Astrocyte (in vitro differentiated cells and primary cell): ENCODE measurements around the gene TTC33. TPM values are rescaled to one million over a fixed set of nuclear protein-coding genes. Genes with fewer than 3 reads are reported as not detected.

Experiments used
- DNase-seq: peaks from one replicate; pipeline ENCODE4 v3.0.0-alpha.2; 2010; ENCODE audit warnings: low read depth
- FAIRE-seq: peaks from 2 replicates; lab custom pipeline; 2011; peaks lifted over from hg19 to GRCh38; lab: Jason Lieb, UNC
- H2AFZ ChIP-seq: 2 replicates; pipeline ENCODE4 v1.6.0; 2012; ENCODE audit warnings: low read depth, low read length, inconsistent platforms
- H3K27ac ChIP-seq: 2 replicates; pipeline ENCODE4 v1.5.1; 2011; ENCODE audit warnings: low read depth, low read length, inconsistent platforms
- H3K27me3 ChIP-seq: 2 replicates; pipeline ENCODE4 v1.6.0; 2011; ENCODE audit warnings: low read length, inconsistent platforms; ENCODE audit not compliant: insufficient read depth
- H3K36me3 ChIP-seq: 2 replicates; pipeline ENCODE4 v1.5.1; 2011; ENCODE audit warnings: low read length, inconsistent platforms; ENCODE audit not compliant: insufficient read depth
- H3K4me1 ChIP-seq: 2 replicates; pipeline ENCODE4 v1.5.1; 2011; ENCODE audit warnings: low read length, inconsistent platforms; ENCODE audit not compliant: insufficient read depth
- H3K4me2 ChIP-seq: 2 replicates; pipeline ENCODE4 v1.6.0; 2012; ENCODE audit warnings: low read length, inconsistent platforms
- H3K4me3 ChIP-seq: 2 replicates; pipeline ENCODE4 v1.5.1; 2011; ENCODE audit warnings: low read depth, mild to moderate bottlenecking, low read length, inconsistent platforms; ENCODE audit not compliant: insufficient read depth
- H3K79me2 ChIP-seq: 2 replicates; pipeline ENCODE4 v1.6.0; 2012; ENCODE audit warnings: mild to moderate bottlenecking, low read length, inconsistent platforms; ENCODE audit not compliant: insufficient read depth
- H3K9ac ChIP-seq: 2 replicates; pipeline ENCODE4 v1.6.0; 2012; ENCODE audit warnings: mild to moderate bottlenecking, low read length, inconsistent platforms
- H3K9me3 ChIP-seq: 2 replicates; pipeline ENCODE4 v1.5.1; 2012; ENCODE audit warnings: low read depth, mild to moderate bottlenecking, low read length, inconsistent platforms; ENCODE audit not compliant: insufficient read depth
- H4K20me1 ChIP-seq: 2 replicates; pipeline ENCODE4 v1.6.0; 2012; ENCODE audit warnings: low read length, inconsistent platforms; ENCODE audit not compliant: insufficient read depth
- H3K27ac Mint-ChIP-seq: one replicate; pipeline ENCODE4 v1.8.0; 2021; ENCODE audit warnings: mild to moderate bottlenecking, mixed read lengths; ENCODE audit not compliant: unreplicated experiment
- H3K27me3 Mint-ChIP-seq: one replicate; pipeline ENCODE4 v1.8.0; 2021; ENCODE audit warnings: low read depth, mixed read lengths; ENCODE audit not compliant: unreplicated experiment
- H3K36me3 Mint-ChIP-seq: one replicate; pipeline ENCODE4 v1.8.0; 2021; ENCODE audit warnings: low read depth, mixed read lengths; ENCODE audit not compliant: unreplicated experiment
- H3K4me1 Mint-ChIP-seq: one replicate; pipeline ENCODE4 v1.8.0; 2021; ENCODE audit warnings: low read depth, mixed read lengths; ENCODE audit not compliant: unreplicated experiment
- H3K4me3 Mint-ChIP-seq: one replicate; pipeline ENCODE4 v1.8.0; 2021; ENCODE audit warnings: mild to moderate bottlenecking, moderate library complexity, mixed read lengths; ENCODE audit not compliant: unreplicated experiment
- H3K9me3 Mint-ChIP-seq: one replicate; pipeline ENCODE4 v1.8.0; 2021; ENCODE audit warnings: mild to moderate bottlenecking, mixed read lengths; ENCODE audit not compliant: unreplicated experiment
- EZH2 ChIP-seq: IDR thresholded peaks from 2 replicates; pipeline ENCODE4 v1.6.1; 2012; ENCODE audit warnings: mild to moderate bottlenecking, low read length, inconsistent platforms; ENCODE audit not compliant: insufficient read depth
- total RNA-seq: library from RNA; stranded (reverse); gene quantifications from 2 replicates; pipeline ENCODE4 v1.2.1, GENCODE V29; 2021
- TF ChIP-seq, protein P1 (sequence below): IDR thresholded peaks from 2 replicates; pipeline ENCODE4 v1.5.1; 2011; ENCODE audit warnings: low read depth, mild to moderate bottlenecking, inconsistent platforms, low read length, moderate library complexity; ENCODE audit not compliant: insufficient read depth

The TTC33 gene
- total RNA-seq, 1 donor from 2014 or later = 13.3 TPM

DNA sequence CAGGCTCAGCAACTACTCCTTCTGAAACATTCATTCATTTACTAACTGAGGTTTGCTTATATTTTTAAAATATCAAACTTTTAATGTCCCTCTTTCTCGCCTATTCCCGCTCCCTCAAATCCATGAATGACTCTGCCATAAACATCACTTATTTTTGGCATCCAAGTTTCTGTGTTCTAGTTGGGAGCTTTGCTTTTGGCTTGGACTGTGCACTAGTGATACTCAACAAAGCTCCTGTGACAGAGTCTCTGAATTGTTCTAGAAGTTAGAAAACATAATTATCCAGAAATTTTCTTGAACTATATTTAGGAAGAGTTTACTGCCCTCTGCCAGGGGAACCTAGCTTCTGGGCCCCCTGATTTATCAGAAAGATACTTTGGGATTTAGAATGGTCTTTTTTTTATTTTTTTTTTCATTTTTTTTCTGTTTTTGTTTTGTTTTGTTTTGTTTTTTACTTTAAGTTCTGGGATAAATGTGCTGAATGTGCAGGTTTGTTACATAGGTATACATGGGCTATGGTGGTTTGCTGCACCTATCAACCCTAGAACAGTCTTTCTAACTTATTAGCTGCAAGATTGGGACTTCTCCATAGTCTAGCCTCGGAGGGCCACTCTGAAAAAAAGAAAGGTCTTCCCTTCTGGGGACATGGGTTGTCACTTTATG lies 140.7 kb downstream of the TTC33 start:
- Histone ChIP-seq H3K4me2 (no peak overlapping the region), H3K9me3 (no peaks in the 10 kb centered on the region), H2AFZ (no peak overlapping the region), H4K20me1 (no peaks in the 10 kb centered on the region), H3K36me3 (no peaks in the 10 kb centered on the region), H3K9ac (no peak overlapping the region), H3K27me3 (no peaks in the 10 kb centered on the region), H3K4me3 (no peak overlapping the region), H3K4me1 (no peaks in the 10 kb centered on the region), H3K79me2 (no peaks in the 10 kb centered on the region), H3K27ac (no peak overlapping the region)
- TF ChIP-seq EZH2 = no peak
- TF ChIP-seq, protein P1, sequence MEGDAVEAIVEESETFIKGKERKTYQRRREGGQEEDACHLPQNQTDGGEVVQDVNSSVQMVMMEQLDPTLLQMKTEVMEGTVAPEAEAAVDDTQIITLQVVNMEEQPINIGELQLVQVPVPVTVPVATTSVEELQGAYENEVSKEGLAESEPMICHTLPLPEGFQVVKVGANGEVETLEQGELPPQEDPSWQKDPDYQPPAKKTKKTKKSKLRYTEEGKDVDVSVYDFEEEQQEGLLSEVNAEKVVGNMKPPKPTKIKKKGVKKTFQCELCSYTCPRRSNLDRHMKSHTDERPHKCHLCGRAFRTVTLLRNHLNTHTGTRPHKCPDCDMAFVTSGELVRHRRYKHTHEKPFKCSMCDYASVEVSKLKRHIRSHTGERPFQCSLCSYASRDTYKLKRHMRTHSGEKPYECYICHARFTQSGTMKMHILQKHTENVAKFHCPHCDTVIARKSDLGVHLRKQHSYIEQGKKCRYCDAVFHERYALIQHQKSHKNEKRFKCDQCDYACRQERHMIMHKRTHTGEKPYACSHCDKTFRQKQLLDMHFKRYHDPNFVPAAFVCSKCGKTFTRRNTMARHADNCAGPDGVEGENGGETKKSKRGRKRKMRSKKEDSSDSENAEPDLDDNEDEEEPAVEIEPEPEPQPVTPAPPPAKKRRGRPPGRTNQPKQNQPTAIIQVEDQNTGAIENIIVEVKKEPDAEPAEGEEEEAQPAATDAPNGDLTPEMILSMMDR = no peak
- Mint-ChIP-seq H3K9me3 (no peaks in the 10 kb centered on the region), H3K27ac (peak overlapping the region; percentile 59), H3K27me3 (no peaks in the 10 kb centered on the region), H3K4me3 (no peak overlapping the region), H3K4me1 (peaks cover 12% of the 10 kb centered on the region), H3K36me3 (no peaks in the 10 kb centered on the region)
- DNase-seq = no peak
- no peak for FAIRE-seq

- no peaks in the 10 kb centered on the region for H3K36me3 ChIP-seq
- no peak for TF ChIP-seq EZH2
- TF ChIP-seq, protein P1 = no peak
- peaks cover 11% of the 10 kb centered on the region for H3K4me1 Mint-ChIP-seq
- H3K36me3 Mint-ChIP-seq = no peaks in the 10 kb centered on the region
- H3K4me2 ChIP-seq = no peak overlapping the region
- H4K20me1 ChIP-seq = no peaks in the 10 kb centered on the region
- no peaks in the 10 kb centered on the region for H3K4me1 ChIP-seq
- DNase-seq (no peak), FAIRE-seq (no peak)
- no peaks in the 10 kb centered on the region for H3K27me3 ChIP-seq
- no peak overlapping the region for H3K4me3 ChIP-seq
- no peak overlapping the region for H3K27ac Mint-ChIP-seq
- H3K9me3 Mint-ChIP-seq = no peaks in the 10 kb centered on the region
- H3K9me3 ChIP-seq = no peaks in the 10 kb centered on the region
- H3K27ac ChIP-seq = no peak overlapping the region
- H3K9ac ChIP-seq = no peak overlapping the region
- no peak overlapping the region for H3K4me3 Mint-ChIP-seq
- H3K27me3 Mint-ChIP-seq = no peaks in the 10 kb centered on the region
- H3K79me2 ChIP-seq = no peaks in the 10 kb centered on the region
- no peak overlapping the region for H2AFZ ChIP-seq
Observed at GRCh38 chr5:40614466-40614865, 141.3 kb downstream of the TTC33 start.

DNA sequence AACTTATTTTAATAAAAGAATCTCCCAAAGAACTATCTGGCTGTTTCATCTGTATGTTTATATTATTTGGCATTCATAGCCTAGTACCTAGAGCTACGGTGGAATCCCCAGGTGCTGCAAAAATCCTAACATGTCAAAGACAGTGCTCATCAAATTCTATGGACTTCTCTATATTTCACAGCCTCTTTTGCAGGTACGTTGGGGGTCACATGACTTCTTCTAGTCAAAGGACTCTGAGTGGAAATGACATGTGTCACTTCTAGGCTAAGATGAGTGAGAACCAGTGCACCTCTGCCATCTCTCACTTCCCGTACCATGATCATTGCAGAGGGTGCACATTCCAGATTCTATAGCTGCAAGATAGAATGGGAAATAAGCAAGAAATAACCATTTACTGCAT lies 148.6 kb downstream of the TTC33 start:
- Mint-ChIP-seq H3K27ac (no peak overlapping the region), H3K4me1 (peaks cover 20% of the 10 kb centered on the region)
- FAIRE-seq = no peak

More for the DNA sequence above, 148.6 kb downstream of the TTC33 start:
- Mint-ChIP-seq H3K4me3 (no peak overlapping the region), H3K27me3 (no peaks in the 10 kb centered on the region), H3K36me3 (no peaks in the 10 kb centered on the region), H3K9me3 (peaks cover 2% of the 10 kb centered on the region)
- peaks cover 7% of the 10 kb centered on the region for H3K4me1 ChIP-seq
- H3K4me2 ChIP-seq = no peak overlapping the region
- no peaks in the 10 kb centered on the region for H3K9me3 ChIP-seq
- no peaks in the 10 kb centered on the region for H4K20me1 ChIP-seq
- no peak overlapping the region for H3K9ac ChIP-seq
- H3K36me3 ChIP-seq = no peaks in the 10 kb centered on the region
- H3K4me3 ChIP-seq = no peak overlapping the region
- H3K27me3 ChIP-seq = no peaks in the 10 kb centered on the region
- no peak overlapping the region for H2AFZ ChIP-seq
- no peak for TF ChIP-seq EZH2
- TF ChIP-seq, protein P1 = no peak
- H3K27ac ChIP-seq = no peak overlapping the region
- DNase-seq = no peak
- no peaks in the 10 kb centered on the region for H3K79me2 ChIP-seq
